ENCODE data around the gene NOL3.
"Not testable (repeated sequence)": the region's sequence is repeated elsewhere in the genome, so short reads cannot be mapped to it uniquely, and the experiment has no call there.

NOL3 gene

GRCh38 chr16:67170168-67170948, at the start of gene NOL3:
Gene NOL3 (plus strand): TSS chr16:67170538.
- in situ Hi-C loops (cut with MboI; ENCODE audit: low sequenced_read_pairs), result no loop called here

- in situ Hi-C loops (cut with MboI; ENCODE audit: low sequenced_read_pairs), result not testable (repeated sequence)
These were observed 47.5 kb upstream of the NOL3 start for GRCh38 chr16:67122799-67123198.

DNA sequence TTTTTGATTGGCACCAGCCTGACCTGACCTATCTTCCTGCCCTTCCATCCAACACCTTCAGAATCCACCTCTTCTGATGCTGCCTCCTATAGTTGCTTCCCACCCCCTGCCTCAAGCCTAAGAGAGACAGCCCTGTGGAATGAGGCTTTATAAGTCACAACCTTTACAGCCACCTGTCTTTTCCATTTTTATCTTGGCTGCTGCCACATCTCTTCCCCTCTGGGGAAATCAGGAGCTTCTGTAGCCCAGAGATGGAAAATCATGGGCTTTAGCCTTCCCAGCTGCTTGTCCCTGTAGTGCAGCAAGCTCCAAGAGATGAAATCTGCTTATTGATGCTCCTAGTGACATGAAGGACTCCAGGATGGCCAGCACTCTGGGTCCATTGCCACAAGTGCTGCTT, 41.9 kb upstream of the NOL3 start:
- in situ Hi-C loops (cut with MboI; ENCODE audit: low sequenced_read_pairs), result no loop called here

DNA sequence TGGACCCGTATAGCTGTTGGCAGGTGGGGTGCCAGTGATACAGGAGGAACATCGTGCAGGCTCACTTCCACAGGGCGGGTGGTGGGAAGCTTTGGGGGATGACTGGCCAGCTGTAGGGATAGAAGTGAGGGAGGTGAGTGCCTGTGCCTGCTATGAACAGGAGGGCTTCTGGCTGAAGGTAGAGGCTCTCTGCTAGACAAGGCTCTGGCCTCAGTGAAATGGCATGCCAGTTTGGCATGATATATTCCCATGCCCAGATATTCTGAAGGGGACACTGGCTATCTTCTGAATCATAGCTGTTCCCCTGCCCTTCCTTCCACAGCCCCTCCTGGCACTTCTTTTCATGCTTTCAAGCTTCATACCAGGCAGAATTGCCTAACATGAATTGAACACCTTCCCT, 41.5 kb upstream of the NOL3 start:
- in situ Hi-C loops (cut with MboI; ENCODE audit: low sequenced_read_pairs), result no loop called here

DNA sequence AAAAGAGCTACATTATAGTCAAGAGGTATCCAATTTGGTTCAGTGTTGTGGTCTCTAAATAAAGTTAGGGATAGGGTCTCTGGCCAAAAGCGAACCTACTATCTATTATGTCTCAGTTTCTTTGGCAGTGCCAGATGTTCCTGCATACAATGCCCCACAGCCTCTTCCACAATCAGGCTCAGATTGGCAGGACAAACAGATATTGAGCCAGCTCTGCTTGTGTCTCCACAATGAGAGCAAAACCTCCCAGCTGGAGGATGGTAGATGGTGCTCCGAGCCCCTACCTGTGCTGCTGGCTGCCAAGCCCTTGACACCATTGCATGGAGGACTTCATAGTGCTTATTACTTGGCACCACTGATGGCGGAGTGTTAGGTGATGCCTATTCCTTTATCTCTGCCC, 40.9 kb upstream of the NOL3 start:
- in situ Hi-C loops (cut with MboI; ENCODE audit: low sequenced_read_pairs), result no loop called here

- in situ Hi-C loops (cut with MboI; ENCODE audit: low sequenced_read_pairs), result no loop called here
These were observed 32.7 kb upstream of the NOL3 start for GRCh38 chr16:67137605-67138004.

DNA sequence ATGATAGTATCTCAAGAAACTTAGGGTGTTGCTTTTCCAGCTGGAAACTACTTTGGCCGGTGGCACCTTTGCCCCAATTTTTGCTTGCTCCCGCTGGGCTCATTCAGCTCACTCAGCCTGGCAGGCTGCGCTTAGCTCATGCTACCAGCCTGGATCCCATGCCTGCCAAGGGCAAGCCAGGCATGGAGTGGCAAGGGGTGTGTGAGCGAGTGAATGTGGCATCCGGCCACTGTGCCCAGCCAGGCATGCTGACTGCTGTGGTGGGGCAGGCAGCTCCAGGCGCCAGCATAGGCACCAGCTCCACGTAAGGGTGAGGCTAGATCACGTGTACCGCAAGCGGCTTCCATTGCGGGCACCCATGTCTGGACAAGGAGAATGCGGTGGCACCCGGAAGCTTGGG, 28.9 kb upstream of the NOL3 start:
- in situ Hi-C loops (cut with MboI; ENCODE audit: low sequenced_read_pairs), result no loop called here

- in situ Hi-C loops (cut with MboI; ENCODE audit: low sequenced_read_pairs), result no loop called here
These were observed 28.0 kb upstream of the NOL3 start for GRCh38 chr16:67142342-67142741.

- in situ Hi-C loops (cut with MboI; ENCODE audit: low sequenced_read_pairs), result no loop called here
These were observed 25.4 kb upstream of the NOL3 start for GRCh38 chr16:67144943-67145342.

DNA sequence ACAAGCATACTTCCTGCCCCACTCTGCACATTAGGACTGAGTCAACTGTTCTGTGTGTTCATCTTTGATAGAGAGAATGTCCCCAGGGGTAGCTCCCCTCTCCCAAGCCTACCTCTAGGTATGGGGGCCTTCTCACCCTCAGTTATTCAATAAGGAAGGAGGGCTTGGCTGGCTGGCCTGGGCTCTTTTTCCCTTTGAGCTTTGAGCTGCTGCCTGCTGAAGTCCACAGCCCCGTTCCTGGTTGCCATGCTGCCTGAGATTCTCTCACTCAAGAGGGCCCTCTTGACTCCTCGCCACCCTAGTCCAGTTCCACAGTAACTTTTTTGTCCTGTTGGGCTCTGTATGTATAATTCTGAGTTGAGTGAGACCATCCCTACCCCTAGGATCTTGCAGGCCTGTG, 24.6 kb upstream of the NOL3 start:
- in situ Hi-C loops (cut with MboI; ENCODE audit: low sequenced_read_pairs), result no loop called here

DNA sequence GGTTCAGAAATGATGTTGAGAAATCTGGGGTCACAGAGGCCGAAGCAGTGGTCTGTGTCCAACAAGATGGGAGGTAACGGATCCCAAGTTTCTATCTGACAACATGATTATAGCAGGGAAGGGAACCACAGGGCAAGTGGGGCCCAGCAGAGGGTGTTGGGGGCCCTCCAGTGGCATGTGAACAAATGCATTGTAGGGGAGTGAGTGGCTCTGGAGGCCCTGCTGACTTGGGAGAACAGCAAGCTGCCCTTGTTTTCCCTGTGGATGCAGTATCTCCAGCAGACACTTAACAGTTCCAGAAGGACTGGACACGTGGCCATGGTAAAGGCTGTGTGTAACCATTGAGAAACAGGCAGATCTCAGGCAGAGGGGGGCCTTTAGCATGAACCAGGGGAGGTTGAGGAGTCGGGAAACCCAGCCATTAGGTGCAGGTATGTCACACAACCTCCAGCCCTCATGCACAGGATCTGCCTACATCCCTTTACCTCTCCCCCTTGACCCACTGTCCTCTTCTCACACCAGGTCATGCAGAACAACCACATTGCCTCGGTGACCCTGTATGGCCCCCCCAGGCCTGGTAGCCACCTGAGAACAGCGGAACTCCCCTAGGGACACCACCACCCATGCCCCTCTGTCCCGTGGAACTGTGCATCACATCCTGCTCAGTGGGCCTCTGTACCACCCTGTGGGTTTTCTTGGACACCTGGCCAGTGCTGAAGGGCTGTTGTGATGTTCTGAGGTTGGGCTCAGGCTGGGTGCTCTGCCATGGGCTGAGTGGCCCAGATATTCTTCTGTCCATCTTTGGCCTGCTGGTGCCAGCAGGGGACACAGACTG, 23.6 kb upstream of the NOL3 start:
- in situ Hi-C loops (cut with MboI; ENCODE audit: low sequenced_read_pairs), result no loop called here

GRCh38 chr16:67147437-67148140, 22.7 kb upstream of the NOL3 start:
- in situ Hi-C loops (cut with MboI; ENCODE audit: low sequenced_read_pairs), result no loop called here

DNA sequence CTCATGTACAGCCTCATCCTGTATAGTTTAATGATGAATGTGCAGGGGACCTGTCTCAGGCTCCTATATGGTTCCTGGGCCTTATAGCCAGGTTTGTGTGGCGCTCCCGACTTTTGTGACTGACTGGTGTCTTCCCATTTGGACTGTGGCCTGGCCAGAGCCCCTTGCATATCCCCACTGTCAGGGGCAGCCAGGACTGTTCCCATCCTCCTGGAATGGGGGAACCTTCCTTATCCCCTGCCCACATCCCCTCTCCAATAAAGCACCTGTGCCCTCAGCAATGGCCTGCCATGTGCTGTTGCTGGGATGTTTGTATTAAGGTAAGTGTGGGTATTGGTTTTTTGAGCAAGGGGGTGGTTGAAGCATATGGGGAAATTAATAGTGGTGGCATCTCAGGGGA, 22.1 kb upstream of the NOL3 start:
- in situ Hi-C loops (cut with MboI; ENCODE audit: low sequenced_read_pairs), result no loop called here

GRCh38 chr16:67148656-67149275, 21.6 kb upstream of the NOL3 start:
- in situ Hi-C loops (cut with MboI; ENCODE audit: low sequenced_read_pairs), result no loop called here

- in situ Hi-C loops (cut with MboI; ENCODE audit: low sequenced_read_pairs), result no loop called here
These were observed 20.9 kb upstream of the NOL3 start for GRCh38 chr16:67149276-67150046.

GRCh38 chr16:67150047-67150832, 20.1 kb upstream of the NOL3 start:
- in situ Hi-C loops (cut with MboI; ENCODE audit: low sequenced_read_pairs), result no loop called here

DNA sequence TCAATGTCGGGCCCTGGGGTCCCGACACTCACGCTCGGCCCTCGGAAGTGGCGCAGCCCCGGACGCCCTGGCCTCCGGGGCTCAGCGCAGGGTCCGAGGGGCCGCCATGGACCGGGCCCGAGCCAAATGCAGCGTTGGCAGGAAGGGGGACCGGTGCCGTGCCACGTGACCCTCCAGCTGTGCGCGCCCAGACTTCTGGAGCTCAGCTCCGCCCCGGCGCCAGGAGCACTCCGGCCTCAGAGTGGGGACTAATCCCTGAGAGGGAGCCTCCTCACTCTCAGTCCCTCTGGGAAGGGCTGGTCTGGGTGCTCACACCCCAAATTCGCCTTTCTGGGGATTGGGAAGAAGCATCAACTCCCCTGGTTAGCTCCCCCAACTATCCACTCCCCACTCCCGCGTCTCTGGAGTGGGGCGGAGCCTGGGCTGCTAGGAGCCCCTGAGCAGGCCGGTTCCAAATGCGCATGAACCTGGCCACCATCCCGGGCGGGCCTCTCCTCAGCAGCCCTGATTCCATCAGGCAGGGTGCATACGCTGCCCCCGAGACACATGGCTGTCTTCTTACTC, 19.4 kb upstream of the NOL3 start, which contains the start of gene B3GNT9:
TSS of gene B3GNT9 (minus strand) at position 166 of the 564 bp plus-strand sequence. CDS start 513 bp downstream, outside the sequence.
- in situ Hi-C loops (cut with MboI; ENCODE audit: low sequenced_read_pairs), result no loop called here

- in situ Hi-C loops (cut with MboI; ENCODE audit: low sequenced_read_pairs), result no loop called here
These were observed 18.8 kb upstream of the NOL3 start for GRCh38 chr16:67151431-67152097.
